Suprapubic skin (tissue), 4 donors: ENCODE results near the gene IL5. TPM values are rescaled to one million over a fixed set of nuclear protein-coding genes. Genes with fewer than 3 reads are reported as not detected.
A peak's percentile ranks its signal among the peaks of the same experiment; 100 is the strongest.

ENCODE experiments used
- DNase-seq, 2 donors: peaks; one replicate each; pipeline ENCODE4 v3.0.0-alpha.2; 2019; ENCODE audit warnings: low spot score in 2 of 2
- H3K27ac ChIP-seq: fragments of 200-600 bp; sonication (generic); one replicate; pipeline ENCODE4 v1.5.1; 2019
- H3K27me3 ChIP-seq: fragments of 200-600 bp; sonication (generic); one replicate; pipeline ENCODE4 v1.5.1; 2019
- H3K36me3 ChIP-seq: fragments of 200-600 bp; sonication (generic); one replicate; pipeline ENCODE4 v1.5.1; 2019
- H3K4me1 ChIP-seq: fragments of 200-600 bp; sonication (generic); one replicate; pipeline ENCODE4 v1.5.1; 2019
- H3K4me3 ChIP-seq: fragments of 200-600 bp; sonication (generic); one replicate; pipeline ENCODE4 v1.5.1; 2019; ENCODE audit warnings: mild to moderate bottlenecking
- H3K9me3 ChIP-seq: fragments of 200-600 bp; sonication (generic); one replicate; pipeline ENCODE4 v1.5.1; 2019
- CTCF ChIP-seq, 2 donors: fragments of 200-600 bp in 1 of 2; fragments of 450-650 bp in 1 of 2; sonication (generic) in 1 of 2; IDR thresholded peaks; one replicate each; pipeline ENCODE4 v1.5.1; 2016 to 2019; ENCODE audit warnings: antibody characterized with exemption in 2 of 2, mild to moderate bottlenecking in 1 of 2, moderate library complexity in 1 of 2
- EP300 ChIP-seq: sonication (generic); formaldehyde crosslinking; IDR thresholded peaks from one replicate; pipeline ENCODE4 v1.6.1; 2017; ENCODE audit warnings: antibody characterized with exemption
- POLR2A ChIP-seq, 2 donors: fragments of 450-650 bp; IDR thresholded peaks; one replicate each; pipeline ENCODE4 v1.6.1; 2017; ENCODE audit warnings: antibody characterized with exemption in 2 of 2, mild to moderate bottlenecking in 2 of 2, moderate library complexity in 2 of 2
- POLR2AphosphoS5 ChIP-seq, 3 donors: sonication (generic); formaldehyde crosslinking; IDR thresholded peaks; one replicate each; pipeline ENCODE4 v1.6.1; 2017; ENCODE audit warnings: antibody characterized with exemption in 3 of 3
- WGBS: methylation state at CpG from one replicate; pipeline ENCODE4 v1.1.5; 2018; 5-methylcytosine and 5-hydroxymethylcytosine counted together
- total RNA-seq, 4 donors: library from RNA; depleted of rRNA; stranded (reverse); fragments of >200 nt; gene quantifications; one replicate each; pipeline ENCODE4 v1.1.0, GENCODE V29; 2016

Gene IL5
- total RNA-seq, 4 donors from 2014 or later: not detected

GRCh38 chr5:132500244-132500930 lies 42.9 kb downstream of the IL5 start:
- DNase-seq: peak in 1 of 2 donors; percentile 58
- H3K9me3 ChIP-seq: no peaks in the 10 kb centered on the region
- no peak overlapping the region for H3K4me3 ChIP-seq
- TF ChIP-seq POLR2A (IDR thresholded peaks at IDR 0.05) (no peak), EP300 (no peak), POLR2AphosphoS5 (IDR thresholded peaks at IDR 0.05) (no peak), CTCF (IDR thresholded peaks at IDR 0.05) (no peak)
- H3K36me3 ChIP-seq: no peaks in the 10 kb centered on the region
- WGBS: 81% methylated on average over 6 of the region's 6 CpGs
- H3K27ac ChIP-seq: no peak overlapping the region
- H3K4me1 ChIP-seq: peaks cover 29% of the 10 kb centered on the region
- H3K27me3 ChIP-seq: no peaks in the 10 kb centered on the region

GRCh38 chr5:132499440-132500243 lies 43.7 kb downstream of the IL5 start:
- WGBS: 67% methylated on average over 9 of the region's 9 CpGs

GRCh38 chr5:132498686-132499271 lies 44.5 kb downstream of the IL5 start:
- no peak overlapping the region for H3K4me3 ChIP-seq
- no peaks in the 10 kb centered on the region for H3K27me3 ChIP-seq
- TF ChIP-seq POLR2AphosphoS5 (IDR thresholded peaks at IDR 0.05) (no peak), POLR2A (IDR thresholded peaks at IDR 0.05) (no peak), EP300 (no peak), CTCF (IDR thresholded peaks at IDR 0.05) (no peak)
- 81% methylated on average over 4 of the region's 4 CpGs for WGBS
- H3K9me3 ChIP-seq: no peaks in the 10 kb centered on the region
- H3K36me3 ChIP-seq: no peaks in the 10 kb centered on the region
- H3K4me1 ChIP-seq: peaks cover 42% of the 10 kb centered on the region
- H3K27ac ChIP-seq: peak overlapping the region; percentile 95
- no peak for DNase-seq

More at GRCh38 chr5:132499440-132500243, 43.7 kb downstream of the IL5 start:
- Histone ChIP-seq H3K36me3 (no peaks in the 10 kb centered on the region), H3K4me1 (peaks cover 36% of the 10 kb centered on the region), H3K27ac (no peak overlapping the region), H3K9me3 (no peaks in the 10 kb centered on the region), H3K27me3 (no peaks in the 10 kb centered on the region), H3K4me3 (no peak overlapping the region)
- peak in 1 of 2 donors; percentile 46 for DNase-seq
- TF ChIP-seq EP300: no peak
- TF ChIP-seq CTCF (IDR thresholded peaks at IDR 0.05): no peak
- no peak for TF ChIP-seq POLR2A (IDR thresholded peaks at IDR 0.05)
- no peak for TF ChIP-seq POLR2AphosphoS5 (IDR thresholded peaks at IDR 0.05)

- WGBS: 43% methylated on average over 3 of the region's 3 CpGs
- peaks cover 42% of the 10 kb centered on the region for H3K4me1 ChIP-seq
- DNase-seq: peak in 1 of 2 donors; percentile 71
These were observed 45.2 kb downstream of the IL5 start for GRCh38 chr5:132498152-132498551.

More at GRCh38 chr5:132498152-132498551, 45.2 kb downstream of the IL5 start:
- Histone ChIP-seq H3K9me3 (no peaks in the 10 kb centered on the region), H3K27ac (peak overlapping the region; percentile 95), H3K36me3 (no peaks in the 10 kb centered on the region), H3K4me3 (no peak overlapping the region), H3K27me3 (no peaks in the 10 kb centered on the region)
- no peak for TF ChIP-seq EP300
- TF ChIP-seq POLR2A (IDR thresholded peaks at IDR 0.05): no peak
- TF ChIP-seq CTCF (IDR thresholded peaks at IDR 0.05): no peak
- TF ChIP-seq POLR2AphosphoS5 (IDR thresholded peaks at IDR 0.05): no peak
